ENCODE data around the gene KYNU.
"Not testable (repeated sequence)": the region's sequence is repeated elsewhere in the genome, so short reads cannot be mapped to it uniquely, and the experiment has no call there.

GRCh38 chr2:142864605-142865004 lies 12.9 kb upstream of the KYNU start:
- not testable (repeated sequence) for TF ChIP-seq HDAC2 (IDR thresholded peaks at IDR 0.05); ATF2 (IDR thresholded peaks at IDR 0.05; ENCODE audit: low read length); RAD21 (IDR thresholded peaks at IDR 0.05; ENCODE audit: insufficient read depth, low read depth, low read length); CBX3 (IDR thresholded peaks at IDR 0.05; ENCODE audit: borderline replicate concordance, low read depth); ZBTB33 (IDR thresholded peaks at IDR 0.05); EZH2 (IDR thresholded peaks at IDR 0.05; ENCODE audit: borderline replicate concordance, control insufficient read depth, low read depth, low read length); E2F4 (IDR thresholded peaks at IDR 0.05; ENCODE audit: low read depth, low read length); NFIC (IDR thresholded peaks at IDR 0.05; ENCODE audit: low read depth, low read length)
- TF ChIP-seq, protein P1, sequence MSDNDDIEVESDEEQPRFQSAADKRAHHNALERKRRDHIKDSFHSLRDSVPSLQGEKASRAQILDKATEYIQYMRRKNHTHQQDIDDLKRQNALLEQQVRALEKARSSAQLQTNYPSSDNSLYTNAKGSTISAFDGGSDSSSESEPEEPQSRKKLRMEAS (IDR thresholded peaks at IDR 0.05; ENCODE audit: low read depth, low read length) = not testable (repeated sequence)
- TF ChIP-seq, protein P2, sequence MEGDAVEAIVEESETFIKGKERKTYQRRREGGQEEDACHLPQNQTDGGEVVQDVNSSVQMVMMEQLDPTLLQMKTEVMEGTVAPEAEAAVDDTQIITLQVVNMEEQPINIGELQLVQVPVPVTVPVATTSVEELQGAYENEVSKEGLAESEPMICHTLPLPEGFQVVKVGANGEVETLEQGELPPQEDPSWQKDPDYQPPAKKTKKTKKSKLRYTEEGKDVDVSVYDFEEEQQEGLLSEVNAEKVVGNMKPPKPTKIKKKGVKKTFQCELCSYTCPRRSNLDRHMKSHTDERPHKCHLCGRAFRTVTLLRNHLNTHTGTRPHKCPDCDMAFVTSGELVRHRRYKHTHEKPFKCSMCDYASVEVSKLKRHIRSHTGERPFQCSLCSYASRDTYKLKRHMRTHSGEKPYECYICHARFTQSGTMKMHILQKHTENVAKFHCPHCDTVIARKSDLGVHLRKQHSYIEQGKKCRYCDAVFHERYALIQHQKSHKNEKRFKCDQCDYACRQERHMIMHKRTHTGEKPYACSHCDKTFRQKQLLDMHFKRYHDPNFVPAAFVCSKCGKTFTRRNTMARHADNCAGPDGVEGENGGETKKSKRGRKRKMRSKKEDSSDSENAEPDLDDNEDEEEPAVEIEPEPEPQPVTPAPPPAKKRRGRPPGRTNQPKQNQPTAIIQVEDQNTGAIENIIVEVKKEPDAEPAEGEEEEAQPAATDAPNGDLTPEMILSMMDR (IDR thresholded peaks at IDR 0.05 in 2 of 3, conservative IDR thresholded peaks at IDR 0.05 in 1 of 3; ENCODE audit: control insufficient read depth in 2 of 3, extremely low read depth in 1 of 3, insufficient read depth in 1 of 3, low read depth in 3 of 3, low read length in 3 of 3) = not testable (repeated sequence)
